GM18517 (cell line): Measurements from ENCODE around the gene FXYD2.

Source experiments
- ATAC-seq: cut with Tn5 transposase; IDR thresholded peaks from one replicate; pipeline ENCODE4 v1.9.1; 2021; ENCODE audit warnings: mild to moderate bottlenecking, moderate library complexity; ENCODE audit not compliant: unreplicated experiment

FXYD2 gene

DNA sequence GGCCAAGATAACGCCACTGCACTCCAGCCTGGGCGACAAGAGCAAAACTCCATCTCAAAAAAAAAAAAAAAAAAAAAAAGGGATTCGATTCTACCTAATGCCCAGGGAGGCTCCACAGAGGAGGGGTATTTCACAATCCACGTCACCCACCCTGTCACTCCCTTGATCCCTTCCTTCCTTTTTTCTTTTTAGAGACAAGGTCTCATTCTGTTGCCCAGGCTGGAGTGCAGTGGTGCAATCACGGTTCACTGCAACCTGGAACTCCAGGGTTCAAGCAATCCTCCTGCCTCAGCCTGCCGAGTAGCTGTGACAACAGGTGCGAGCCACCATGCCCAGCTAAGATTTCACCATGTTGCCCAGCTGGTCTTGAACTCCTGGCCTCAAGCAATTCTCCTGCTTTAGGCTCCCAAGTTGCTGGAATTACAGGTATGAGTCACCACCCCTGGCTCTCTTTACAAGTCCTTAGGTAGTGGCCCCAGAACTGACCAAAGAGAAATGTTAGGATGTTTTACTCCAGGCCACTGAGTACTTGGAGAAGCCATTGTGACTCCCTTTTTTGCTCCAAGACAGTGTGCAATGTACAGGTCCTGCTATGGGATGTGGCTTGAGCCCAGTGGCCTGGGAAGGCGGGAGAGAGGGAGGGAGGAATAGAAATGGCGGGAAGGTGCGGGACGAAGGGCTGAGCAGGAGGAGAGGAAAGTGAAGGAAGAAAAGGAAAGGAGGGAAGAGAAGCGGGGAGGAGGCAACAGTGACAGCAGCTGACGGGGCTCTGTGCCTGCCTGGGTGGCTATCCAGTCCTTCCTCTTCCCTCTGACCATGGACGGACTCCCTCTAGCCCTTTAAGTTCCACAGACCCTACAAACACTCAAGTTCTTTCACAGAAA lies 11.8 kb upstream of the FXYD2 start:
- no peak for ATAC-seq

GRCh38 chr11:117835576-117835975 lies 11.0 kb upstream of the FXYD2 start:
- ATAC-seq = no peak

GRCh38 chr11:117834838-117835443 lies 10.4 kb upstream of the FXYD2 start:
- ATAC-seq = no peak

- ATAC-seq = no peak
Observed at GRCh38 chr11:117834068-117834810, 9.7 kb upstream of the FXYD2 start.

DNA sequence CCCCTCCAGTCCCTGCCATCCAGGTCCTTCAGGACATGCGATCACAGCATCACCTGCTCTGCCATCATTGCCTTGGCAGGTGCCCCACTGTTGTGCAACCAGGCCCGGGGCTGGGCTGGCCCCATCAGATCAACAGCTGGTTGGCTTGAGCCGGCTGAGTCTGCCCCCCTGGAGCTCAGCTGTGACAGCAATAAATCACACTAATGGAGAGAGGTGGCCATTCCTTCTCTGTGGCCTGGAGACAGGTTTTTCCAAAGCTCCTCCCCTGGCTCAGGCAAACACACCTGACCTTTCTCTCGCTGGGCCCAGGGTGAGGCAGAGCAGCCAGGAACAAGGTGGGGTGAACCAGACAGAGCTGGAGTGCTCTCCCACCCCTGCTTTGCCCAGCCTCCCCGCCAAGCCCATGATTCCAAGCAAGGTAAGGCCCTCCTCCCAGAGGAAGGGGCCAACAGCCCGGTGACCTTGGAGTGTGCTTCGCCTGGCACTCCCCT lies 8.9 kb upstream of the FXYD2 start:
- no peak for ATAC-seq

GRCh38 chr11:117832511-117832910 lies 8.0 kb upstream of the FXYD2 start:
- ATAC-seq = no peak

DNA sequence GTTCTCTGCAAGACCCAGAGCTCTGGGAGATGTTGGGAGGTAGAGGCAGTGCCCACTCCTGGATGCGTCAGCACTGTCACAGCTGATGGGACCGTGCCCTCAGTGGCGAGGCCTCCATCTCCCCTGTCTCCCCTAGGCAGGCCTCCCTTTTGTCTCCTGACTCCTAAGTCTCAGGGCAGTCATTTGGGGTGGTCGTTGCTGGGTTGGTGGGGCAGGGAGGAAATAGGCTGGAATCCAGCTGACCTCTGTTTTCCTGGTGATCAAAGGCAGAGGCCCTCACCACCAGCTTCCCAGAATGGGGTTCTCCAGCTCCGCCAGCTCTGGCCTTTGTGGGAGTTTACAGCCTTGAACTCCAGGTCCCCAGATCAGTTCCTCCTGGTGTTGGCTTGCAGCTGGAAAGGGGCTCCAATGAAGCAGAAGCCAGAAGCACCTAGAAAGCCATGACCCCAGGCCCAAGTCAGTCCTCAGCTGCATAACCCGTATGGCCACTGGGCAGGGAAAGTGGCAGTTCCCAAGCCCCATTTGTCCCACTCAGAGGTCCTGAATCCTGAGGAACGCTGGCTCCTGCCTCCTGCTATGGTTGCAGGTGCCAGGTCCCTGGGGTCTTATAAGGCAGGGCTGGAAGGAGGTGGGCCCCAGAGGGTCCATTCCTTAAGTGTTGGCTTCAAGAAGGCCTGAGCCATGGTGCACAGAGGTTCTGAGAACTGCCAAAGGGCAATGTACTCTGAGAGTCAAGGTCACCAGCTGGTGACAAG lies 7.3 kb upstream of the FXYD2 start:
- ATAC-seq = no peak

DNA sequence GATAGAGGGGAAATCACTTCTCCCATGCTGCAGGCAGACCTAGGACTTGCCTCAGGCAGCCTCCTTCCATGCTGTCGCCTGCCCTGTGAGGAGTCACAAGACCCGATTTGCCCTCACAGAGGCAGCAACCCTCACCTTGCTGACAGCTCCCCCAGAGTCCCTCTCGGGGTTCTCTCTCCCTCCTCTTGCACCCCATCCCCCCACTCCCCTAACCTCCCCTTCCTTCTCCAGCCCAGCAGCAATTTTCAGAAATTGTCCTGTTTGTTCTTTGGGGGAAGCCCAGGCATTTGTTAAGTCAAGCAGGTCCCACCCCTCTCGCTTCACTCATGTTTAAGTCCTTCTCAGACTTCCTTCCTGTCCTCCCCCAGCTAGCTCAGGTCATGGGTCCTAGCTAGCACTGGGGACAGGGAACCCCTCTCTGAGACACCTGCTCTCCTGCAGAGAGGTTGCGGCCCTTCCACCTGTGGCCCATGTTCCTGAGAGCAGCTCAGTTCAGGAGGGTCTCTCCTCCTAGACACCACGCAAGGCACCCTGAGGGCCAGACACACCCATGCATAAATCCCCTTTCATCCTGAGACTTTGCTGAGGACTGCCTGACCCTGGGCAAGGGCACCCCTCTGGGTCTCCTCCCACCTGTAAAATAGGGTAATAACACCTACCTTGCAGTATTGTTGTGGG lies 6.3 kb upstream of the FXYD2 start:
- no peak for ATAC-seq

DNA sequence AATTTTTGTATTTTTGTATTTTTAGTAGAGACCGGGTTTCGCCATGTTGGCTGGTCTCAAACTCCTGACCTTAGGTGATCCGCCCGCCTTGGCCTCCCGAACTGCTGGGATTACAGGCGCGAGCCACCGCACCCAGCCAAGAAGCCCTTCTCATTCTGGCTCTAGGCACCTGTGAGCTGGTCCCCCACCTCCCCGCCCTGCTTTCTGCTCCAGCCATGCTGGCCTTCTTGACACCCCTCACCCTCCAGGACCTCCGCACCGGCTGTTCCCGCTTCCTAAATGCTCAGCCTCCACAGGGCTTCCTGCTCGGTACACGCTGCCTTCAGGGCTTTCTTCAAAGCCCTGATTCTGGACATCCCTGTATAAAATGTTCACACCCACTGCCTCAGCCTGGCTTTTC lies 5.5 kb upstream of the FXYD2 start:
- no peak for ATAC-seq

DNA sequence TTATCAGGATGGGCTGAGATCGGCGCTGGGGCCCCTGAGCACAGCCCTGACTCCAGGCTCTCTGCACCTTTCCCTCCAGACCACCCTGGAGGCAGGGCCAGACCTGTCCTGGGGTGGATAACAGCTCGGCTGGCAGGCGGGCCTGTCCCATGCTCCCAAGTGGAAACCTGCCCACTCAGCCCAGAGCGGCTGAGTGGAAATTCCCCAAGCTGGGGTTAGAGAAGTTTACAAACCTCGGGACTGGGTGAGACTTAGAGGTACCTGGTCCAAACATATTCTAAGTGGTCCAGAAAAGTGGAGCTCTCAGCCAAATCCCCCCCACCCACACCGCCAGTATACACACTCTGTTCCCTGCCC lies 4.8 kb upstream of the FXYD2 start:
- ATAC-seq = no peak

DNA sequence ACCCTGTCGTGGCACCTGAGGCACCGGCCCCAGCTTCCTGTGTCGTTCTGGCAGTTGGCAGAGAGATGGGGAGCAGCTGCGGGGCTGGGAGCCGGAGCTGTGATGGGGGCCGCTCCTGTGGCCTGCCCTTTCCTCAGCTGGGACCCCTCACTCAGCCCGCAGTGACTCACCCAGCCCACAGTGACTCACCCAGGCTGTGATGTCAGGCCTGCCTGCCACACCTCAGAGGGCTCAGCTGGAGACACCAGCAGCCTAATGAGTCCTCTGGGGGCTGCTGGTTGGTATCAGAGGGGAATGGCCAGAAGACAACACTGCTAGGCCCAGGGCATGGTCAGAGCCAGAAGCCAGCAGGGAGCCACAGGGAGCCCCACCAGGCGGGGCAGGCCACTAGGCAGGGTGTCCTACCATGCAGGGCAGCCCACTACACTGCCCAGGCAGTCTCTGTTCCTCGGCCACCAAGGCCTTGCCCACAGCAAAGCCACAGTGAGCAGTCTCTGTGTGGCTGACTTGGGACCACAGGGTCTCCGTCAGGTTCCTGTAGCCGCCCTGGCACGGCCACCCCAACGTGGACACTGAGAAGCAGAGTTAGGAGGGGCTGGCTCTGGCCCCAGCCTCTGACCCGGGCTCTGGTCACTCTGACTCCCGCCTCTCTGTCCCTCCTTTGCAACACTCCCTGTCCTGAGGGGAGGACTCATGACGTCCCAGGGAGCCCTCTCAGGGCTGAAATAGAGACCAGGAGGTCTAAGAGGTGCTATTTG lies 4.2 kb upstream of the FXYD2 start:
- ATAC-seq = no peak

DNA sequence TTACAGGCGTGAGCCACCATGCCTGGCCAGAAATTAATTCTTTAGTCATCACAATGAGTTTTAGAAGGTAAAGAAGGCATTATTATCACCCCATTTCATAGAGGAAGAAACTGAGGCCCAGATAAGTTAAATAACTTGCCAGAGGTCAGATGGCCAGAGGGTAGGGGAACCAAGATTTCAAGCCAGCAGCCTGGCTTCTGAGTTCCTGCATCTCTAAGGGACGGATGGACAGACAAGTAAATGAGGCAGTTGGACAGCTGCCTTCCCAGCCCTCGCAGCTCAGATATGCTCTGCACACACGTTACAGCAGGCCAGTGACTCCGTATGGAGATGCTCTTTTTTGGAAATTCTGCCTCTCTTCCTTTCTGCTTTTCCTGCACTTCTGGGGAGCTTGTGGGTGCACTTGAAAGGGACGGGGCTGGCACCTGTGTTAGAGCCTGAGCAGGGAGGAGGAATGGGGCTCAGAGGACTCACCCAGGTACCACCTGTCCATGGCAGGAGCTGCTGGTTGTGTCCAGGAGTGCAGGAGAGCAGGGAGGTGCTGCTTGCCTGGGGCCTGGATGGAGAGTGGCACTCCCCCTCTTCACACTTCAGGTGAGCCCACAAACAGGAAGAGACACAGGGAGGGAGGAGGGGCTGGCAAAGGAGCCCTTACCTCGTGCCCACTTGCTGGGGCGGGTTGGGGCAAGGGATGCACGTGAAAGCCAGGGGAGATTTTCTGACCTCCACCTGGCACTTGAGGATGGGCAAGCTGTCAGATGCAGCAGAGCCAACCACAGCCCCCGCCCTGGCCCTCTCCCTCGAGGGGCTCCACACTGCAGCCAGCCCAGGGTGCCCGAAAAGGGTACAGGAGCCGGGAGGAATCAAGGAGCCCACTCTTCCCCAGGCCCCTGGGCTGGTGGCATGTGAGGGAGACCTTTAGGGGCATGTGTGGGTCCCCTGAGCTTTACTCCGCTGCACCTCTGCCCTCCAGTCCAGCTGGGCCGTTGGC lies 3.3 kb upstream of the FXYD2 start:
- no peak for ATAC-seq

- no peak for ATAC-seq
Observed at GRCh38 chr11:117826832-117827231, 2.3 kb upstream of the FXYD2 start.

- no peak for ATAC-seq
Observed at GRCh38 chr11:117826190-117826570, 1.6 kb upstream of the FXYD2 start.

DNA sequence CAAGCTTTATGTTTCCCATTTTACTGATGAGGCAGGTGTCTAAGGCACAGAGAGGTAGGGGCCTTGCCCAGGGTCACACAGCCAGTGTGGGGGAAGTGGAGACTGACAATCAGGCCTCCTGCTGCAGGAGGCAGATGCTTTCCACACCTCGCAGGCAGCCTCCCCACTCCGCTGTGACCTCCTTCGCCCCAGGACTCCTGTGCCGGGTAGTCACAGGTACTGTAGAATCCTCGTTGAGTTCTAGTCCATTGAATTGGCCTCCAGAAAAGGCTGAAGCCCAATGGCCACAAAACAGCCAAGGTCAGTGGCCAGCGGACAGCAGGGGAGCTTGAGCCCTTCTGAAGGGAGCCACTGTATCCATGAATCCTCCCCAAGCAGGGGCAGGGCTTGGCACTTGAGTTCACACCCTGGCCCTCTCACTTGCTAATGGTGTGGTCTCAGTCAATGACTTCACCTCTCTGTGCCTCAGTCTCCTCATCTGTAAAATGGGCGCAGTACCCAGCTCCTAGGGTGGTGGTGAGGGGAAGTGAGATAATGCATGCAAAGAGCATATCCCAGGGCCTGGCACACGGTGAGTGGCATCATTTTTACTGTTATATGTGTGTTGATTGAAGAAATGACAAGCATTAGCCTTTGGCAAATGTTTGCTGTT lies 1.1 kb upstream of the FXYD2 start:
- no peak for ATAC-seq

- no peak for ATAC-seq
Observed at GRCh38 chr11:117823946-117824420, 561 bp downstream of the FXYD2 start.

- no peak for ATAC-seq
Observed at GRCh38 chr11:117823294-117823945, 1.1 kb downstream of the FXYD2 start.
